ENCODE measurements around the gene VIT. TPM values are rescaled to one million over a fixed set of nuclear protein-coding genes. Genes with fewer than 3 reads are reported as not detected.

VIT gene
- total RNA-seq, 4 donors from 2014 or later: 21.3 to 42.7 (median 28.9) TPM

DNA sequence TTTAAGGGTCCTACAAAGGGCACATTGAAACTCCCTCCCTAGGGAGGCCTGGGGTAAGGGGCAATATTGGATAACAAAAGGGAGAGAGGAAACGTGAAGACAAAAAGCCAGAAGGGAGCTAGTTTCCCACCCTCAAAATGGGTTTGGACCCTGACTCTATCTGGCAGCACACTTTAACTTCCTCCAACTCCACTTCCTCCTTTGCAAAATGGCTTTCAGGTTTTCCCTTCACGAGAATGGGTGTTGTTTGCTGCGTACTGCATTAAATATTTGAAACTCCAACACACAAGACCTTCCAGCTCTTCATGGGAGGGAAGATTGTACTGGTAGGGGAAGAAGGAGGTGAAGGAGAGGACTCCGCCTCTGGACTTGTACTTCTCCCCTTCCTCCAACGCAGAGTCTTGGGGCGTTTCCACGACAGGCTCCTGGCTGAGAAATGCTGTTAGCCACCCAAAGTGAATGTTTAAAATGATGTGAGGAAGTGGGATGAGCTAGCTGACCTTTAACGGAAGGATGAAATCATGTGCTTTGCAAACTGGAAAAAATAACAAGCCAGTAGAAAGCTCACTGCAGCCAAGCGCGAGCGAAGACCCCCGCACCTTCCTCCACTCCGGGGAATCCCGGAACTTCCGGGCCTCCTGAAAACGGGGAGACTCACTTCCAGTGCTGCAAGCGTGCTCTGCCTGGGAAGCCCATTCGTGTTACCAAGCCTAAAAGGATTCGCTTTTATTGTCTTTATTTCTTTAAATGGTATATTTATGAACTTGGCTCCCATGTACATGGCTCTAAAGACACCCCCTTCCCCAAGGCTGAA lies 85.6 kb downstream of the VIT start:
- peak overlapping the region in 1 of 4 donors; percentile 23 for H3K27ac ChIP-seq
- 41 to 48% methylated on average over 5 to 18 of the region's 19 CpGs for WGBS, 2 donors (ENCODE audit: low coverage in 1 of 2)
- no peaks in the 10 kb centered on the region for H3K36me3 ChIP-seq
- no peaks in the 10 kb centered on the region for H3K9me3 ChIP-seq
- no peaks in the 10 kb centered on the region for H3K27me3 ChIP-seq
- H3K4me3 ChIP-seq: no peak overlapping the region
- peaks cover 0 to 13% (median 0%) of the 10 kb centered on the region in 3 donors for H3K4me1 ChIP-seq
- TF ChIP-seq EP300 (IDR thresholded peaks at IDR 0.05): no peak
- TF ChIP-seq CTCF (IDR thresholded peaks at IDR 0.05): no peak
- no peak for TF ChIP-seq POLR2AphosphoS5 (IDR thresholded peaks at IDR 0.05)
- no peak for TF ChIP-seq POLR2A (IDR thresholded peaks at IDR 0.05)
- no peak for ATAC-seq

- H3K9me3 ChIP-seq: no peaks in the 10 kb centered on the region
Measured at GRCh38 chr2:36783246-36783645, 86.7 kb downstream of the VIT start.

GRCh38 chr2:36785179-36785795 lies 88.8 kb downstream of the VIT start:
- H3K36me3 ChIP-seq: no peaks in the 10 kb centered on the region
- H3K4me3 ChIP-seq: no peak overlapping the region
- TF ChIP-seq CTCF (IDR thresholded peaks at IDR 0.05): peak; percentile 79 to 96 (median 88)
- TF ChIP-seq POLR2AphosphoS5 (IDR thresholded peaks at IDR 0.05): no peak
- H3K9me3 ChIP-seq: no peaks in the 10 kb centered on the region
- peak; percentile 42 for ATAC-seq
- H3K27ac ChIP-seq: no peak overlapping the region
- WGBS, 2 donors (ENCODE audit: low coverage in 1 of 2): 27 to 30% methylated on average over 4 to 5 of the region's 5 CpGs
- no peaks in the 10 kb centered on the region for H3K27me3 ChIP-seq
- H3K4me1 ChIP-seq: peaks cover 0 to 13% (median 0%) of the 10 kb centered on the region in 3 donors

More at GRCh38 chr2:36783246-36783645, 86.7 kb downstream of the VIT start:
- peaks cover 0 to 13% (median 0%) of the 10 kb centered on the region in 3 donors for H3K4me1 ChIP-seq
- no peak for TF ChIP-seq CTCF (IDR thresholded peaks at IDR 0.05)
- TF ChIP-seq EP300 (IDR thresholded peaks at IDR 0.05): no peak
- no peak for TF ChIP-seq POLR2A (IDR thresholded peaks at IDR 0.05)
- TF ChIP-seq POLR2AphosphoS5 (IDR thresholded peaks at IDR 0.05): no peak
- no peak for ATAC-seq
- no peak overlapping the region for H3K27ac ChIP-seq
- no peak overlapping the region for H3K4me3 ChIP-seq
- H3K36me3 ChIP-seq: no peaks in the 10 kb centered on the region
- WGBS, 2 donors (ENCODE audit: low coverage in 1 of 2): 19 to 41% methylated on average over 2 of the region's 2 CpGs
- H3K27me3 ChIP-seq: no peaks in the 10 kb centered on the region

GRCh38 chr2:36789181-36789804 lies 92.8 kb downstream of the VIT start:
- Histone ChIP-seq H3K27me3 (no peaks in the 10 kb centered on the region), H3K4me1 (no peaks in the 10 kb centered on the region), H3K4me3 (no peak overlapping the region), H3K36me3 (no peaks in the 10 kb centered on the region), H3K27ac (no peak overlapping the region), H3K9me3 (no peaks in the 10 kb centered on the region)
- ATAC-seq: no peak
- WGBS, 2 donors (ENCODE audit: low coverage in 1 of 2): 75 to 87% methylated on average over 3 to 7 of the region's 11 CpGs
- TF ChIP-seq POLR2A (IDR thresholded peaks at IDR 0.05) (no peak), EP300 (IDR thresholded peaks at IDR 0.05) (no peak), POLR2AphosphoS5 (IDR thresholded peaks at IDR 0.05) (no peak), CTCF (IDR thresholded peaks at IDR 0.05) (no peak)
